Activated CD8-positive, alpha-beta memory T cell treated with anti-CD3 and anti-CD28 coated beads for 4 hours (primary cell): ENCODE data around the gene KIF9.
"Not testable (repeated sequence)": the region's sequence is repeated elsewhere in the genome, so short reads cannot be mapped to it uniquely, and the experiment has no call there.

Source experiments
- DNase-seq, 2 donors: peaks; one replicate each; pipeline ENCODE4 v3.0.0-alpha.2; 2020; ENCODE audit warnings: low read depth in 2 of 2

The KIF9 gene

GRCh38 chr3:47250309-47251060, 32.1 kb downstream of the KIF9 start:
- no peak for DNase-seq

DNA sequence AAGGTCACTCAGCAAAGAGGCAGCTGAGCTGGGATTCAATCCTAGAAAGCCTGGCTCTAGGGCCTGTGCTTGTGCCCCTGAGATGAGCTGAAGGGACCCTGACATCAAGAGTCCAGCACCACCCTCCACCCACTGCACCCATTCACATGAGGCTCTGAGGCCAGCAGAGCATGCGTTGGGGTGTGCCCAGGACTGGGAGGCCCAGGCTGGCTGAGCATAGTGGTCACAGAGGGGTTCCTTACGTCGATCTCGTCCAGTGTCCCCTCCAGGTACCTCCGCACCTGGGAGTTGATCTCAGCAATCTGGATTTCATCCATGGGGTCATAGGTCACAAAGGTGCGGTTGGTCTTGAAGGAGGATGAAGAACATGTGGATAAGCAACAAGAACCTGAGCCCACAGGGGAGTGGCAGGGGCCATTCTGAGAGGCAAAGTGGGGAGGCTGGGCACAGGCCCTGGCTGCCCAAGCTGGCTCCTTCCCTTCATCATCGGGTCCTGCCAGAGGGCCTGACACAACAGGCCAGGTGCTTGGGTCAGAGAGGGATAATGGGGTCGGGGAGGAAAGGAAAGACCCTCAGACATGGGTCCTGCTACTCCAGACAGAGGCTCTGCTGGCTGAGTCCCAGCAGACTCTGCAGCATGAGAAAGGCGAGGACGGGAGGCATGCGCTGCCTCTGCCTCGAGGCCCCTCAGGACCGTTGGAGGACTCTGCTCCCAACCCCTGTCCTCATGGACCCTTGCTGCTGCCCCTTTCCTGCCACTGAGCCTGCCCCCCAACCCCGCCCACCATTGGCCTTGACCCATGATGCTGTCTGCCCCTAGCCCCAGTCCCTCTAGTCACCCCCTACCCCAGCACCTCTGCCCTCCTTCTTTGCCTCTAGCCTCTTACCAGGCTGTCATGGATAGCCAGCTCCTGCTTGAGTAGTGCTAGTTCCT, 35.2 kb downstream of the KIF9 start:
- DNase-seq = no peak

- DNase-seq = no peak
Observed at GRCh38 chr3:47245271-47245670, 37.3 kb downstream of the KIF9 start.

DNA sequence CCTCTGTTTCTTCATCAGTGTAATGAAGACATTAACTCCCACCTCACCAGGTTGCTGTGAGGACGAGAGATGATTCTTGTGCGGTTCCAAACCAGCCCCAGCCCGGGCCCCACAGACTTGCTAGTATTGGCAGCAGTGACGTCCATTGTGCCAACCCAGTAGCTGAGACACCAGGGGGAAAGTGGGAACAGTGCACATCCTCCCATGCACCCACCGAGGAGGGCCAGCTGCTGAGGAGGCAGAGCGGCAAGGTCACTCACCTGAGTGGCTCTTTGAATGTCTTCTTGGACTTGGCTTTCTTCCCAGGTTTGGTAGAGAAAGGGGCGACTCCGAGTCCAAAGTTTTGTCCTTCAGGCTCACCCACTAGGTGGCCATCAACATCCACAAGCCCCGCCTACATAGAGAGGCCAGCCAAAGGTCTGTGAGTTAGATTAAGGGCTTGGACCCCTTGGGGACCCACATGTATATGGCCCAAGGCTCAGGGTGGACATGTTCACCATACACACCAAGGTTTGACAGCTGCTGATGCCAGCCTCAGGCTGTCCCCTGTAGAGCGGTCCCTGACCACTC, 38.0 kb downstream of the KIF9 start:
- DNase-seq = no peak

DNA sequence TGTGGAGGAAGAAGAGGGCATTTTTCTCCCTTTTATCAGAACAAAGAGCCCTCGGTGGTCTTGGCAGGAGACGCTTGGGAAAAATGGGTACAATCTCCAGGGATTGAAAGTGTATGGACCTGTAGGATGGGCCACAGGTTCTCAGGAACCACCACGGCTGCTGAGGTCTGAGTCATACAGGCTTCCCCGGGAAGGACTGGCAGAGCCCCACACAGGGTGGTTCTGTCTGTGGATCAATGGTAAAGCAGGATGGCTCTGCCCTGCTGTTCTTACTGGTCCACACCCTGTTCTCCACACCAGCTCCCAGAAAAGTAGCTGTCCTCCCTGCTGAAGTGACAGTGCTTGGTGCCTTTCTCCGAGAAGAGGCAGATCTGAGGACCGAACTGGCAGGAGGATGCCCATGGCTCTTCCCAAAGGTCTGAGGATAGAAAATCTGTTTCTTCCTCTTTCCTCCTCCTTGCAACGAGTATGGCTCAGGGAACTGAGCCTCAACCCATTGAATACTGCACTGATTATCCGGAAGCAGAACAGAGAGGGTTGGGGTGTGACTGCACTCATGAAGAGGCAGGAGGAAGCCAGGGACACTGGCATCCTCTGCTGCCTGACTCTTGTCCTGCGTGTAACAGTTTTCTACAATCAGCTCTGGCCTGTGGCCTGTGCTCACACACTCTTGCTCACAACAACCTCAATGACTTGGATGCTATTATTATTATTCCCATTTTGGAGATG, 39.0 kb downstream of the KIF9 start:
- DNase-seq = no peak

DNA sequence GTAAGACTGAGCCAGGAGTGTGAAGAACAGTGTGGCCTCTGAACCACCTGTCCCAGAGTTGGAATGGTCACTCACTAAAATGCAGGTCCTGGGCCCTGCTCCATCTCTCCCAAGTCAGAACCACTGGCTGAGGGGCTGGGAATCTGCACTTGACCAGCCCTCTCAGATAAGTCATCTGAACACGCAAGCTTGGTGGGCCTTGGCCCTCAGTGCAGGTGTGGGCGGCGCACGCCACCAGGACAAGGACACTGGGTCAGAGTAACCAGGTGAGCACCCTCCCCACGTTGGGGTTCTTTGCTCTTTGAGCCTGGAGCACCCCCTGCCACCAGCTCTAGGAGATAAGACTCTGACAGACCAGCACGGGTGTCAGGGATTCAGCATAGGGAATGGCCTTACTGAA, 42.7 kb downstream of the KIF9 start:
- no peak for DNase-seq

DNA sequence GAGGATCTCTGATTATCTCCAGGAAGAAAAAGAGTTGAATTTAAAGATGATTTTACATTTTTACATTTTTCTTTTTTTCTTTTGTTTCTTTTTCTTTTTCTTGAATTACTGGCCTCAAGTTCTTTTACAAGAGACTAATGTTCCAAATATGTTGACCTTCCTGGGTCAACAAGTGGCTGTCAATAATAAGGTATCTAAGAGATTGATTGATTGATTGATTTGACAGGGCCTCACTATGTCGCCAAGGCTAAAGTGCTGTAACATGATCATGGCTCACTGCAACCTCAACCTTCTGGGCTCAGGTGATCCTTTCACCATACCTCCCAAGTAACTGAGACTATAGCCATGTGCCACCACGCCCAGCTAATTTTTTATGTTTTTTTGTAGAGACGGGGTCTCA, 44.6 kb downstream of the KIF9 start:
- DNase-seq = no peak

DNA sequence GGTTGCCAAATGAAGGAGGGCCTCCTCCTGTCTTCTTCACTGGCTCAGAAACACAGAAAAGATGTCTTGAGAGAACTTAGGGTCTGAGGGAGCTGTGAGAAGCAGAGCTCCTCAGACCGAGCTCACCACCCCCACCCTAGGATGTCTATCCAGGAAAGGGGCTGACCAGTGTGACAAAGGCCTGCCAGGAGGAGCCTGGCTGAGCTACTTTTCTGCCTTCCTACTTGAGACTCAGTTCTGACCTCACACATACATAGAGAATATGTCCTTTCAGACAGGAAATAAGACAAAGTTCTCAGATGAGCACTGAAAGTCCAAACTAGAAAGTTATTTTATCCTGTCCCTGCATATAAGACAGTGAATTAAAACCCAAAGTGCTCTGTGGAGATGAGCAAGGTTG, 54.5 kb downstream of the KIF9 start:
- no peak for DNase-seq

DNA sequence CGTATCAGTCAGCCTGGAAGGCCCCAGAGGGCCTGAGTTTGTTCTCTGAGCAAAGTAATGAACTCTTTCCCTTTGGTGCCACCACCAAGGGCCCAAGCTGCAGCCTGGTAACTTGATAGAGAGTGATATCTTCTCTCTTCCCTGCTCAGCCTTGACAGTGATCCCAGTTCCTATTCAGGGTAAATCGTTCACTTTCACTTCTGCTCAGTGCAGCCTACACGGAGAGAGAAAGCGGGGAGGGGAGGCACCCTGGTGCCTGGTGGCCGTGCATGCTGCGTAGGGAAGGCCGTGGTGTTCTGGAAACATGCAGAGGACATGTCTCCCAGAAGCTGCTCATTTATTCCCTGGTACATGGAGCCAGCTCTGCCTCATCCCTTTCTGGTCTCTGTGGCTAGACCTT, 54.9 kb downstream of the KIF9 start:
- no peak for DNase-seq

DNA sequence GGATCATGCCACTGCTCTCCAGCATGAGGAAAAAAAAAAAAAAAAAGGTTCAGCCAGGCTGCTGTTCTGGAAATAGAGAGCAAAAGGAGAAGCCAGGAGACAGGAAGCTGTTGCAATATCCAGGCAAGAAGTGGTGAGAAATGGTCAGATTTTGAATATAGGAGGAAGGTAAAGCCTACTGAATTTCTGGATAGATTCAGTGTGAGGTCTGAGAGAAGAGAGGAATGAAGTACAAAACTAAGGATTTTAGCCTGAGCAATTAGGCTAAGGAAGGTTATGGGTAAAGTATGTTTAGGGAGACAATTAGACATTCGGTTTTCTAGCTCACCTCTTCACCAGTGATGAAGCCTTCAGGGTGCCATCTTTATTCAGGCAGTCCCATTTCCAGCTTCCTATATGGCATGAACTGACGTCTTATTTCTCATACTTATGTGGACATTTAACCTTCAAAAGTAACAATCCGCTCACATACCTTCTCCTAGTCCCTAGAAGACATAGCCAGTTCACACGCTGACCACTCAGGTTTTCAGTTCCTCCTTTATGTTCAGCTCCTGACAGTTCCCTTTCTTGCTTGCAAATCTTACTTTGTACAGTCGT, 57.2 kb downstream of the KIF9 start:
- DNase-seq = no peak

- no peak for DNase-seq
Observed at GRCh38 chr3:47223755-47224154, 58.8 kb downstream of the KIF9 start.

DNA sequence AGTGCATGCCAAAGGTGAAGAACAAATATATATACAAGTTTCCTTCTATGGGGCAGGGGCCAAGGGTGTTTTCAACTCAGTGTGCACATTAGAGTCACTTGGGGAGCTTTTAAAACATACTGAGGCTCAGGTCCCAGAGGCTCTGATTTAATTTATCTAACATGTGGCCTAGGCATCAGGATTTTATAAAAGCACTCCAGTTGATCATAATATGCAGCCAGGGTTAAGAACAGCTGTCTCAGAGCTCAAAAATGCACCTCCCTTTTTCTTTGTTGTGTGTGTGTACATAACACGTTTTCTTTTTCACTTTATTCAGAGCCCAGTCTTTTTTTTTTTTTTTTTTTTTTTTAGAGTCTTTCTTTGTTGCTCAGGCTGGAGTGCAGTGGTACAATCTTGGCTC, 60.8 kb downstream of the KIF9 start:
- DNase-seq = no peak

GRCh38 chr3:47210863-47211405, 71.7 kb downstream of the KIF9 start:
- DNase-seq = no peak

GRCh38 chr3:47206022-47206421, 76.6 kb downstream of the KIF9 start:
- DNase-seq = not testable (repeated sequence)

DNA sequence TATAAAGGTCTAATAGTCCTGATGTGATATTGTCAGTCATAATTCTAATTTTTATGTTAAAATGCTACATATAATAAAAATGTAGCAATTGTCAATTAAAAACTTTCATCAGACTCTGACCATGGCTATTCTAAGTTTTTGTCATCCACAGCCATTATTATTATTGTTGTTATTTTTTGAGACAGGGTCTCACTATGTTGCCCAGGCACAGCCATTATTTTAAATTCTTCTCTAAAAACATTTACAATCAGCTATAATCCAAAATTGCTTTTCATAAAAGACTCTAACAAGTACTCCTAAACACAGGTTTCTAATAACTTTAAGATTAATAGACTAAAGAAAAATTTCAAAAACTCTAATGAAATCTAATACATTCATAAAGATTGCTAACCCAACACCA, 77.7 kb downstream of the KIF9 start:
- no peak for DNase-seq

GRCh38 chr3:47202542-47202941, 80.1 kb downstream of the KIF9 start:
- no peak for DNase-seq

- no peak for DNase-seq
Observed at GRCh38 chr3:47197287-47197686, 85.3 kb downstream of the KIF9 start.

GRCh38 chr3:47194994-47195393, 87.6 kb downstream of the KIF9 start:
- DNase-seq = no peak

DNA sequence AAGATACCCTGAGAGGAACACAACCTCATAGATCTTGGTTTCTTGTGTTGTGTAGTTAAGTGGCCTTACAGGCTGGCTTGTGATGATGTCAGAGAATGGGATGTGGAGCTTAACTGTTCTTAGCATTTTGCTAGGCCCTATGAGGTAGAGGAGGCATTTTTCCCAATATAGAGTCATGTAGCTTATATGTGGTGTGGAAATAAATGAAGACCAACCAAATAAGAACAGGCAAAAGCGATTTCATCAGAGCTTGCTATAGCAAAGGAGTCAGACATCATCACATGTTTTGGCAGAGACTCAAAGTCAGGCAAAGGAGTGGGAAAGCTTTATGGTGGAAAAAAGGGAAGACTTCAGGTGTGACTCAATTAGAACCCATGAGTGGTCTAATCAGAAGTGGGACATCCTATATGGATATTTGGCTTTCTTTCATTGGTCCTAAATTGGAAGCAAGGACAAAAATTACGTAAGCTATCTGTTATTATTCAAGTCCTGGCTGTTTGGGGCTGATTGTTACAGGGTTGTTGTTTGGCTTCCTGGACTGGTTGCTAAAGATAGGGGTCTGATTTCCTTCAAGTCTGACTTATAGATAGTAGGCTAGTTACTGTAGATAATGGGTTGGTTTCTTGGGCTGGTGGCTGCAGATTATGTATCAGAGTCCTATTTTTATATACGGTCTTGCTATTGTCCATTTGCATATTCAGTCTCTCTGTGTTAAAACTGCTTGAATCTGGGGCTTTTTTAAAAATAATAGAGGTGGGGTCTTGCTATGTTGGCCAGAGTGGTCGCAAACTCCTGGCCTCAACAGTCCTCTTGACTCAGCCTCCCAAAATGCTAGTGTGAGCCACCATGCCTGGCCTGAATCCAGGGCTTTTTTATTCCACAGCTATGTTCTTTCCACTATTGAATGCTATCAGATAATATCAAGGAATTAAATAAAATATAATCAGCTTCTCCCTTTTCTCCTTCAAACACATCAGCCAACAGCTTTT, 88.4 kb downstream of the KIF9 start:
- no peak for DNase-seq

- DNase-seq = no peak
Observed at GRCh38 chr3:47186285-47186684, 96.3 kb downstream of the KIF9 start.
